H1 (cell line): ENCODE data around the gene WFIKKN1. TPM values are rescaled to one million over a fixed set of nuclear protein-coding genes. Genes with fewer than 3 reads are reported as not detected.

ENCODE experiments used
- CTCF ChIA-PET: fragments of 300-600 bp; sonication (Branson Sonifier 250); formaldehyde crosslinking; loops from one replicate; lab custom pipeline; 2021; ENCODE audit not compliant: partially characterized antibody; lab: Charles Lee
- POLR2A ChIA-PET: fragments of 300-600 bp; sonication (Branson Sonifier 250); formaldehyde crosslinking; loops from one replicate; lab custom pipeline; 2021; ENCODE audit warnings: inconsistent platforms; ENCODE audit not compliant: partially characterized antibody; lab: Charles Lee
- DNase-seq, 2 experiments: peaks; one replicate each; pipeline versions ENCODE4 v3.0.0 to v3.0.0-alpha.2; 2010 to 2022; ENCODE audit warnings: low spot score in 2 of 2, low read depth in 1 of 2, mixed read lengths in 1 of 2
- FAIRE-seq: peaks from 2 replicates; lab custom pipeline; 2011; peaks lifted over from hg19 to GRCh38; lab: Jason Lieb, UNC
- H2AFZ ChIP-seq: 2 replicates; pipeline ENCODE4 v1.8.1; 2012; ENCODE audit warnings: low read length, inconsistent platforms
- H2AK5ac ChIP-seq: 2 replicates; pipeline ENCODE4 v1.6.1; 2013; ENCODE audit warnings: low read depth, low read length
- H2BK120ac ChIP-seq: replicated peaks from 2 replicates; pipeline ENCODE3; 2013; ENCODE audit warnings: low read depth, low read length, inconsistent platforms
- H2BK12ac ChIP-seq: 2 replicates; pipeline ENCODE4 v1.6.1; 2013; ENCODE audit warnings: low read depth, low read length
- H2BK15ac ChIP-seq: 2 replicates; pipeline ENCODE4 v1.6.1; 2013; ENCODE audit warnings: low read length
- H2BK20ac ChIP-seq: 2 replicates; pipeline ENCODE4 v1.6.1; 2013; ENCODE audit warnings: low read length
- H2BK5ac ChIP-seq: 2 replicates; pipeline ENCODE4 v1.6.1; 2013; ENCODE audit warnings: low read depth, low read length
- H3K14ac ChIP-seq: 2 replicates; pipeline ENCODE4 v1.6.1; 2013; ENCODE audit warnings: inconsistent platforms; ENCODE audit not compliant: insufficient read length
- H3K18ac ChIP-seq: 2 replicates; pipeline ENCODE4 v1.6.1; 2013; ENCODE audit warnings: low read length; ENCODE audit errors: extremely low read depth
- H3K23ac ChIP-seq: 2 replicates; pipeline ENCODE4 v1.6.1; 2013; ENCODE audit warnings: inconsistent platforms; ENCODE audit not compliant: insufficient read length
- H3K23me2 ChIP-seq: 2 replicates; pipeline ENCODE4 v1.6.1; 2013; ENCODE audit warnings: low read depth, low read length
- H3K27ac ChIP-seq: 2 replicates; pipeline ENCODE4 v1.6.1; 2011; ENCODE audit warnings: low read depth, low read length, inconsistent platforms
- H3K27me3 ChIP-seq, 4 experiments: replicated peaks in 1 of 4; 1 replicate in 1 of 4; 2 replicates in 3 of 4; pipeline versions ENCODE4 v1.6.1 to v1.8.1; 2011 to 2013; ENCODE audit warnings: low read length in 3 of 4, mild to moderate bottlenecking in 3 of 4, inconsistent platforms in 2 of 4, mixed read lengths in 2 of 4, moderate library complexity in 1 of 4; ENCODE audit not compliant: control insufficient read depth in 3 of 4, insufficient read depth in 3 of 4; ENCODE audit errors: extremely low read depth in 1 of 4
- H3K36me3 ChIP-seq, 4 experiments: 2 replicates each; pipeline versions ENCODE4 v1.6.1 to v1.8.1; 2011 to 2013; ENCODE audit warnings: mild to moderate bottlenecking in 4 of 4, low read length in 3 of 4, moderate library complexity in 2 of 4, control low read depth in 1 of 4, inconsistent platforms in 1 of 4; ENCODE audit not compliant: insufficient read depth in 4 of 4, control insufficient read depth in 2 of 4
- H3K4ac ChIP-seq: replicated peaks from 2 replicates; pipeline ENCODE3; 2013; ENCODE audit warnings: low read length, low read depth, mixed read lengths, inconsistent platforms; ENCODE audit not compliant: insufficient read length
- H3K4me1 ChIP-seq, 4 experiments: replicated peaks in 1 of 4; 1 replicate in 1 of 4; 2 replicates in 3 of 4; pipeline versions ENCODE4 v1.6.1 to v1.8.1; 2011 to 2013; ENCODE audit warnings: low read length in 3 of 4, inconsistent platforms in 2 of 4, mixed read lengths in 1 of 4; ENCODE audit not compliant: insufficient read depth in 4 of 4, control insufficient read depth in 3 of 4
- H3K4me2 ChIP-seq, 2 experiments: 2 replicates each; pipeline versions ENCODE4 v1.6.1 to v1.8.1; 2011 to 2013; ENCODE audit warnings: low read depth in 2 of 2, low read length in 2 of 2, control low read depth in 1 of 2, inconsistent platforms in 1 of 2, mild to moderate bottlenecking in 1 of 2; ENCODE audit not compliant: insufficient read depth in 1 of 2
- H3K4me3 ChIP-seq, 4 experiments: fragments of 200-600, 300-600 bp in 1 of 4; sonication (generic), shearing (Covaris generic), sonication (Bioruptor Twin) in 1 of 4; 2 replicates each; pipeline versions ENCODE4 v1.5.1 to v1.8.1; 2011 to 2016; ENCODE audit warnings: low read length in 4 of 4, low read depth in 3 of 4, control low read depth in 2 of 4, inconsistent platforms in 2 of 4, mild to moderate bottlenecking in 2 of 4, mixed read lengths in 1 of 4, moderate library complexity in 1 of 4; ENCODE audit not compliant: insufficient read depth in 2 of 4; ENCODE audit errors: extremely low read depth in 1 of 4
- H3K56ac ChIP-seq: replicated peaks from 2 replicates; pipeline ENCODE3; 2013; ENCODE audit warnings: low read depth, mild to moderate bottlenecking, mixed read lengths, low read length, inconsistent platforms; ENCODE audit not compliant: insufficient read length
- H3K79me1 ChIP-seq: 2 replicates; pipeline ENCODE4 v1.6.1; 2013; ENCODE audit warnings: low read depth, low read length, control low read depth
- H3K79me2 ChIP-seq, 2 experiments: 2 replicates each; pipeline versions ENCODE4 v1.6.1 to v1.8.1; 2012 to 2013; ENCODE audit warnings: low read length in 2 of 2, mild to moderate bottlenecking in 2 of 2, inconsistent platforms in 1 of 2; ENCODE audit not compliant: insufficient read depth in 2 of 2, control insufficient read depth in 1 of 2
- H3K9ac ChIP-seq, 4 experiments: replicated peaks in 1 of 4; 1 replicate in 1 of 4; 2 replicates in 3 of 4; pipeline versions ENCODE4 v1.6.1 to v1.8.1; 2011 to 2013; ENCODE audit warnings: low read depth in 3 of 4, low read length in 3 of 4, control low read depth in 2 of 4, mild to moderate bottlenecking in 2 of 4, moderate library complexity in 2 of 4, inconsistent platforms in 1 of 4; ENCODE audit errors: extremely low read depth in 1 of 4
- H3K9me3 ChIP-seq, 2 experiments: 2 replicates each; pipeline versions ENCODE4 v1.6.1 to v1.8.1; 2012 to 2013; ENCODE audit warnings: mild to moderate bottlenecking in 2 of 2, moderate library complexity in 2 of 2, control low read depth in 1 of 2, inconsistent platforms in 1 of 2, low read depth in 1 of 2, low read length in 1 of 2, mixed read lengths in 1 of 2; ENCODE audit not compliant: insufficient read depth in 2 of 2
- H4K20me1 ChIP-seq, 2 experiments: replicated peaks in 1 of 2; 2 replicates each; pipeline versions ENCODE3 to v1.8.1; 2011 to 2013; ENCODE audit warnings: inconsistent platforms in 2 of 2, low read length in 2 of 2, mild to moderate bottlenecking in 1 of 2; ENCODE audit not compliant: insufficient read depth in 2 of 2, control insufficient read depth in 1 of 2
- H4K5ac ChIP-seq: 2 replicates; pipeline ENCODE4 v1.6.1; 2013; ENCODE audit warnings: low read length, low read depth, mixed read lengths, inconsistent platforms; ENCODE audit not compliant: insufficient read length
- H4K8ac ChIP-seq: 2 replicates; pipeline ENCODE4 v1.8.0; 2013; ENCODE audit warnings: mild to moderate bottlenecking, moderate library complexity, low read length, inconsistent platforms; ENCODE audit not compliant: insufficient read depth; ENCODE audit errors: extremely low read depth
- H4K91ac ChIP-seq: replicated peaks from 2 replicates; pipeline ENCODE3; 2013; ENCODE audit warnings: low read length, mixed read lengths, inconsistent platforms; ENCODE audit not compliant: insufficient read length
- ATF2 ChIP-seq: IDR thresholded peaks from 2 replicates; pipeline ENCODE4 v1.6.1; 2012; ENCODE audit warnings: low read length, inconsistent platforms
- CEBPB ChIP-seq: IDR thresholded peaks from 2 replicates; pipeline ENCODE4 v1.6.1; 2012; ENCODE audit warnings: low read depth, low read length
- FOSL1 ChIP-seq: IDR thresholded peaks from 2 replicates; pipeline ENCODE4 v1.6.1; 2011; ENCODE audit warnings: mild to moderate bottlenecking, low read depth, low read length, moderate library complexity; ENCODE audit not compliant: insufficient read depth
- NANOG ChIP-seq: IDR thresholded peaks from 2 replicates; pipeline ENCODE4 v1.6.1; 2011; ENCODE audit warnings: low read length, low read depth, mild to moderate bottlenecking, inconsistent platforms; ENCODE audit not compliant: insufficient read depth, poor library complexity, severe bottlenecking
- RBBP5 ChIP-seq: IDR thresholded peaks from 2 replicates; pipeline ENCODE4 v1.7.1; 2012; ENCODE audit warnings: low read depth, mild to moderate bottlenecking, inconsistent platforms, low read length, moderate library complexity, borderline replicate concordance
- RXRA ChIP-seq: IDR thresholded peaks from 2 replicates; pipeline ENCODE4 v1.6.1; 2011; ENCODE audit warnings: low read depth, mild to moderate bottlenecking, low read length, moderate library complexity; ENCODE audit not compliant: insufficient read depth
- SIX5 ChIP-seq: IDR thresholded peaks from 2 replicates; pipeline ENCODE4 v1.6.1; 2011; ENCODE audit warnings: mild to moderate bottlenecking, low read depth, low read length
- USF2 ChIP-seq: IDR thresholded peaks from 2 replicates; pipeline ENCODE4 v1.6.1; 2011; ENCODE audit warnings: low read length, improper control_type of control experiment
- WGBS, 2 experiments: shearing (Covaris generic) in 1 of 2; methylation state at CpG; one replicate each; pipeline versions ENCODE4 v1.1.6 to v1.1.7; 2013 to 2015; ENCODE audit warnings: low lambda C conversion rate in 2 of 2, mixed read lengths in 2 of 2, inconsistent platforms in 1 of 2, low coverage in 1 of 2, missing lambda C conversion rate in 1 of 2; ENCODE audit not compliant: insufficient replicate concordance in 2 of 2, insufficient coverage in 1 of 2, insufficient read length in 1 of 2; ENCODE audit errors: extremely low coverage in 1 of 2, missing lambda C conversion rate in 1 of 2; 5-methylcytosine and 5-hydroxymethylcytosine counted together
- polyA plus RNA-seq, 7 experiments: library from polyadenylated mRNA; depleted of rRNA in 3 of 7; stranded (reverse) in 5 of 7; unstranded in 2 of 7; fragments of >200 nt in 5 of 7; fragments of 200-250 nt in 2 of 7; gene quantifications; 1 replicate in 5 of 7; 2 replicates in 1 of 7; 4 replicates in 1 of 7; pipeline versions ENCODE4 v1.2.1 to v1.2.3, GENCODE V29; 2011 to 2013; ENCODE audit warnings: missing spikeins in 2 of 7, mixed read lengths in 2 of 7
- total RNA-seq: library from RNA; stranded (reverse); fragmentation: NEBNext Ultra II Directional; extraction: Animal tissue kit (Norgen Biotek cat#: 25700); gene quantifications from 2 replicates; pipeline ENCODE4 v1.2.1, GENCODE V29; 2021

WFIKKN1 gene
- total and polyA plus RNA-seq, 2 of the 8 experiments (the other 6 are each of a cell fraction or from before 2014, with no cell fraction given), result 11.4 to 15.8 TPM

- Histone ChIP-seq H2BK20ac (no peak overlapping the region), H3K4ac (no peak overlapping the region), H2AK5ac (no peak overlapping the region), H3K9me3 (no peaks in the 10 kb centered on the region), H3K14ac (no peak overlapping the region), H3K56ac (no peak overlapping the region), H3K27me3 (no peaks in the 10 kb centered on the region), H3K36me3 (peaks cover 0 to 34% (median 1%) of the 10 kb centered on the region in 4 experiments; a peak in 3 of 8 replicates), H4K91ac (no peak overlapping the region), H2BK12ac (no peak overlapping the region), H3K9ac (no peak overlapping the region), H2BK120ac (no peak overlapping the region), H3K27ac (no peak overlapping the region), H3K4me1 (peaks cover 0 to 8% (median 1%) of the 10 kb centered on the region in 4 experiments; a peak in 4 of 7 replicates), H3K4me2 (no peak overlapping the region), H4K20me1 (no peaks in the 10 kb centered on the region), H3K18ac (no peak overlapping the region), H3K79me2 (no peaks in the 10 kb centered on the region), H4K5ac (no peak overlapping the region), H3K4me3 (no peak overlapping the region), H2BK5ac (no peak overlapping the region), H3K79me1 (no peaks in the 10 kb centered on the region), H2AFZ (no peak overlapping the region), H2BK15ac (no peak overlapping the region), H4K8ac (no peak overlapping the region), H3K23me2 (no peaks in the 10 kb centered on the region), H3K23ac (no peak overlapping the region)
- ChIA-PET POLR2A (interaction anchor here (0.7 to 17.4 kb wide), 8 partner anchors 8 to 72 kb away, joined by 3 to 214 read pairs (median 4); partner anchors contain the start of genes JMJD8, RHBDL1, RHOT2 and STUB1), CTCF (interaction anchor here (0.6 to 11.3 kb wide), 11 partner anchors 8 to 268 kb away, joined by 3 to 104 read pairs (median 5); partner anchors contain the start of genes METTL26, RHBDL1 and WDR90)
- FAIRE-seq (no peak), DNase-seq (no peak)
- 94% methylated on average over 32 of the region's 35 CpGs; no CpG with 5 or more reads in 1 of the 2 experiments for WGBS, 2 experiments
- TF ChIP-seq RBBP5 (no peak), USF2 (no peak), RXRA (no peak), CEBPB (no peak), NANOG (no peak), FOSL1 (no peak), ATF2 (no peak), SIX5 (no peak)
Observed at GRCh38 chr16:658679-659571, 28.1 kb downstream of the WFIKKN1 start.
